Activated T-cell treated with anti-CD3 and anti-CD28 coated beads, Interleukin-2, amount 50 U/mL, for 48 hours (primary cell): ENCODE results near the gene MAIP1.

ENCODE experiments used
- DNase-seq, 2 experiments: peaks; one replicate each; pipeline ENCODE4 v3.0.0-alpha.2; 2020

The MAIP1 gene

GRCh38 chr2:199951023-199951422 lies 4.4 kb upstream of the MAIP1 start:
- no peak for DNase-seq

GRCh38 chr2:199955007-199955338 lies 409 bp upstream of the MAIP1 start:
- DNase-seq = no peak

- no peak for DNase-seq
These were observed 639 bp downstream of the MAIP1 start for GRCh38 chr2:199956062-199956380.

- DNase-seq = no peak
These were observed 2.6 kb downstream of the MAIP1 start for GRCh38 chr2:199958014-199958413.

GRCh38 chr2:199962203-199962602 lies 6.8 kb downstream of the MAIP1 start:
- DNase-seq = no peak

- DNase-seq = no peak
These were observed 11.0 kb downstream of the MAIP1 start for GRCh38 chr2:199966405-199966804.

GRCh38 chr2:199966976-199967375 lies 11.6 kb downstream of the MAIP1 start:
- DNase-seq = no peak

- DNase-seq = no peak
These were observed 12.7 kb downstream of the MAIP1 start for GRCh38 chr2:199968126-199968525.

- DNase-seq = no peak
These were observed 16.8 kb downstream of the MAIP1 start for GRCh38 chr2:199972088-199972626.

GRCh38 chr2:199973703-199974102 lies 18.3 kb downstream of the MAIP1 start:
- no peak for DNase-seq

- no peak for DNase-seq
These were observed 20.0 kb downstream of the MAIP1 start for GRCh38 chr2:199975273-199975895.

- DNase-seq = peak; percentile 62 to 66
These were observed 22.6 kb downstream of the MAIP1 start for GRCh38 chr2:199977984-199978415.

- DNase-seq = no peak
These were observed 24.0 kb downstream of the MAIP1 start for GRCh38 chr2:199979398-199979797.

GRCh38 chr2:199979832-199980628 lies 24.6 kb downstream of the MAIP1 start:
- peak; percentile 89 to 92 for DNase-seq

- no peak for DNase-seq
These were observed 26.9 kb downstream of the MAIP1 start for GRCh38 chr2:199982126-199982843.

GRCh38 chr2:199983534-199983933 lies 28.2 kb downstream of the MAIP1 start:
- DNase-seq = no peak

GRCh38 chr2:199984159-199984558 lies 28.8 kb downstream of the MAIP1 start:
- DNase-seq = no peak

GRCh38 chr2:199984755-199985154 lies 29.4 kb downstream of the MAIP1 start:
- no peak for DNase-seq

- DNase-seq = peak; percentile 69 to 74
These were observed 30.3 kb downstream of the MAIP1 start for GRCh38 chr2:199985625-199986207.

- no peak for DNase-seq
These were observed 32.2 kb downstream of the MAIP1 start for GRCh38 chr2:199987586-199987985.

GRCh38 chr2:199988151-199988550 lies 32.8 kb downstream of the MAIP1 start:
- DNase-seq = no peak

- DNase-seq = no peak
These were observed 34.4 kb downstream of the MAIP1 start for GRCh38 chr2:199989822-199990221.

- DNase-seq = no peak
These were observed 36.3 kb downstream of the MAIP1 start for GRCh38 chr2:199991691-199992090.
